DND-41 (cell line): ENCODE measurements around the gene FRK.

Experiments used
- CTCF ChIP-seq: IDR thresholded peaks from 2 replicates; pipeline ENCODE4 v1.5.1; 2012; ENCODE audit warnings: borderline replicate concordance, low read length, moderate library complexity, mild to moderate bottlenecking; ENCODE audit not compliant: poor library complexity, severe bottlenecking; ENCODE audit errors: extremely low read depth
- EZH2 ChIP-seq: IDR thresholded peaks from 3 replicates; pipeline ENCODE4 v1.6.1; 2012; ENCODE audit warnings: borderline replicate concordance, low read depth, mild to moderate bottlenecking, moderate library complexity, low read length, inconsistent platforms; ENCODE audit not compliant: severe bottlenecking

GRCh38 chr6:116040993-116041392, 19.7 kb downstream of the FRK start:
- TF ChIP-seq CTCF (no peak), EZH2 (no peak)
